Keratinocyte (primary cell): ENCODE data around the gene ING5. TPM values are rescaled to one million over a fixed set of nuclear protein-coding genes. Genes with fewer than 3 reads are reported as not detected.

Experiments used
- DNase-seq: peaks from one replicate; pipeline ENCODE4 v3.0.0-alpha.2; 2011; ENCODE audit warnings: low read depth, missing footprints, low spot score
- FAIRE-seq: peaks from 2 replicates; lab custom pipeline; 2011; peaks lifted over from hg19 to GRCh38; lab: Jason Lieb, UNC
- H2AFZ ChIP-seq: 2 replicates; pipeline ENCODE4 v1.6.0; 2012; ENCODE audit warnings: low read length, control low read depth, inconsistent platforms; ENCODE audit not compliant: control insufficient read depth
- H3K27ac ChIP-seq: 2 replicates; pipeline ENCODE4 v1.5.1; 2011; ENCODE audit warnings: low read length; ENCODE audit not compliant: control insufficient read depth, insufficient read depth
- H3K27me3 ChIP-seq: 3 replicates; pipeline ENCODE4 v1.6.0; 2011; ENCODE audit warnings: low read length; ENCODE audit not compliant: control insufficient read depth, insufficient read depth; ENCODE audit errors: extremely low read depth
- H3K36me3 ChIP-seq, 2 experiments: 2 replicates in 1 of 2; 3 replicates in 1 of 2; pipeline ENCODE4 v1.5.1; 2011; ENCODE audit warnings: low read length in 2 of 2, mild to moderate bottlenecking in 1 of 2; ENCODE audit not compliant: control insufficient read depth in 2 of 2, insufficient read depth in 2 of 2; ENCODE audit errors: extremely low read depth in 1 of 2
- H3K4me1 ChIP-seq: 3 replicates; pipeline ENCODE4 v1.5.1; 2011; ENCODE audit warnings: low read length; ENCODE audit not compliant: control insufficient read depth, insufficient read depth; ENCODE audit errors: extremely low read depth
- H3K4me2 ChIP-seq: 3 replicates; pipeline ENCODE4 v1.6.0; 2011; ENCODE audit warnings: low read depth, low read length; ENCODE audit not compliant: control insufficient read depth, insufficient read depth; ENCODE audit errors: extremely low read depth
- H3K4me3 ChIP-seq, 3 experiments: fragments of 200-600 bp in 1 of 3; sonication (generic) in 1 of 3; 2 replicates in 2 of 3; 3 replicates in 1 of 3; pipeline ENCODE4 v1.5.1; 2011 to 2016; ENCODE audit warnings: low read length in 3 of 3, mild to moderate bottlenecking in 3 of 3, control low read depth in 2 of 3, inconsistent platforms in 1 of 3, low read depth in 1 of 3, mixed read lengths in 1 of 3, mixed run types in 1 of 3, moderate library complexity in 1 of 3; ENCODE audit not compliant: control insufficient read depth in 2 of 3, insufficient read depth in 2 of 3; ENCODE audit errors: extremely low read depth in 1 of 3
- H3K79me2 ChIP-seq: 2 replicates; pipeline ENCODE4 v1.6.0; 2012; ENCODE audit warnings: low read length; ENCODE audit not compliant: control insufficient read depth, insufficient read depth
- H3K9ac ChIP-seq: 3 replicates; pipeline ENCODE4 v1.6.0; 2011; ENCODE audit warnings: low read length; ENCODE audit not compliant: control insufficient read depth, insufficient read depth; ENCODE audit errors: extremely low read depth
- H3K9me1 ChIP-seq: 3 replicates; pipeline ENCODE4 v1.6.0; 2011; ENCODE audit warnings: low read length; ENCODE audit not compliant: control insufficient read depth, insufficient read depth; ENCODE audit errors: extremely low read depth
- H3K9me3 ChIP-seq: 2 replicates; pipeline ENCODE4 v1.5.1; 2012; ENCODE audit warnings: low read depth, low read length; ENCODE audit not compliant: control insufficient read depth
- H4K20me1 ChIP-seq: 3 replicates; pipeline ENCODE4 v1.6.0; 2011; ENCODE audit warnings: low read length; ENCODE audit not compliant: control insufficient read depth, insufficient read depth; ENCODE audit errors: extremely low read depth
- EZH2 ChIP-seq: IDR thresholded peaks from one replicate; pipeline ENCODE4 v1.6.1; 2012; ENCODE audit warnings: inconsistent platforms, mild to moderate bottlenecking, low read length, moderate library complexity
- dilution Hi-C: fragments of 300-500 bp; cut with MboI; formaldehyde crosslinking; loops from one replicate; pipeline ENCODE4 v1.7.0; 2020; ENCODE audit warnings: low sequenced_read_pairs; ENCODE audit not compliant: extremely low pct_ligation_motif_present
- polyA plus RNA-seq, 5 experiments: library from polyadenylated mRNA; depleted of rRNA in 3 of 5; stranded (reverse) in 3 of 5; stranded (forward) in 1 of 5; unstranded in 1 of 5; fragments of >200 nt; gene quantifications; 1 replicate in 1 of 5; 2 replicates in 3 of 5; 3 replicates in 1 of 5; pipeline versions ENCODE4 v1.2.1 to v1.2.3, GENCODE V29; 2011 to 2012; ENCODE audit warnings: missing spikeins in 2 of 5, low read depth in 1 of 5, low replicate concordance in 1 of 5
- TF ChIP-seq, protein P1 (sequence below), 3 experiments: IDR thresholded peaks in 1 of 3; conservative IDR thresholded peaks in 1 of 3; optimal IDR thresholded peaks in 1 of 3; 2 replicates in 2 of 3; 3 replicates in 1 of 3; pipeline versions ENCODE3 to v1.5.1; 2011; ENCODE audit warnings: low read length in 3 of 3, mild to moderate bottlenecking in 3 of 3, moderate library complexity in 2 of 3, control low read depth in 1 of 3, inconsistent platforms in 1 of 3; ENCODE audit not compliant: insufficient read depth in 2 of 3; ENCODE audit errors: extremely low read depth in 1 of 3

The ING5 gene
- polyA plus RNA-seq, 1 donor (not counting 4 experiments of a cell fraction or from before 2014, with no cell fraction given) = 19.1 TPM

DNA sequence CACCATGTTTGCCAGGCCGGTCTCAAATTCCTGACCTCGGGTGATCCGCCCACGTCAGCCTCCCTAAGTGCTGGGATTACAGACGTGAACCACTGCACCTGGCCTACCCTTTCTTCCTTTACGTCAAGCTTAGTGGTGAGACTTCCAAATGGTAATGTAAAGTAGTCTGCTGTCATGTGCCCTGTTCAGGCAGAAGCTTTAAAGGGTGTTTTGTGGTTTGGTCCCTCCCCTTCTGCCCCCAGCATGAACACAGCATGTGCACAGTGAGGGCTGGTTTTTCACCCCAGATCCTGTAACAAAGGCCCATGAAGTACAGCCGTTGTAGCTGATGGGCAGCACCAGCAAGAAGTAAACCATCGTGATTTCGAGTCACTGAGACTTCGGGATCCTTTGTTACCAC, 12.5 kb upstream of the ING5 start:
- no peak for FAIRE-seq
- no peak overlapping the region for H3K9ac ChIP-seq
- H3K79me2 ChIP-seq = peaks cover 29% of the 10 kb centered on the region
- H3K36me3 ChIP-seq = peaks cover 7 to 17% of the 10 kb centered on the region in 2 experiments
- no peak overlapping the region for H2AFZ ChIP-seq
- TF ChIP-seq, protein P1, sequence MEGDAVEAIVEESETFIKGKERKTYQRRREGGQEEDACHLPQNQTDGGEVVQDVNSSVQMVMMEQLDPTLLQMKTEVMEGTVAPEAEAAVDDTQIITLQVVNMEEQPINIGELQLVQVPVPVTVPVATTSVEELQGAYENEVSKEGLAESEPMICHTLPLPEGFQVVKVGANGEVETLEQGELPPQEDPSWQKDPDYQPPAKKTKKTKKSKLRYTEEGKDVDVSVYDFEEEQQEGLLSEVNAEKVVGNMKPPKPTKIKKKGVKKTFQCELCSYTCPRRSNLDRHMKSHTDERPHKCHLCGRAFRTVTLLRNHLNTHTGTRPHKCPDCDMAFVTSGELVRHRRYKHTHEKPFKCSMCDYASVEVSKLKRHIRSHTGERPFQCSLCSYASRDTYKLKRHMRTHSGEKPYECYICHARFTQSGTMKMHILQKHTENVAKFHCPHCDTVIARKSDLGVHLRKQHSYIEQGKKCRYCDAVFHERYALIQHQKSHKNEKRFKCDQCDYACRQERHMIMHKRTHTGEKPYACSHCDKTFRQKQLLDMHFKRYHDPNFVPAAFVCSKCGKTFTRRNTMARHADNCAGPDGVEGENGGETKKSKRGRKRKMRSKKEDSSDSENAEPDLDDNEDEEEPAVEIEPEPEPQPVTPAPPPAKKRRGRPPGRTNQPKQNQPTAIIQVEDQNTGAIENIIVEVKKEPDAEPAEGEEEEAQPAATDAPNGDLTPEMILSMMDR (optimal IDR thresholded peaks at IDR 0.05 in 1 of 3, IDR thresholded peaks at IDR 0.05 in 1 of 3, conservative IDR thresholded peaks at IDR 0.05 in 1 of 3; ENCODE audit: extremely low read depth in 1 of 3, insufficient read depth in 2 of 3, low read length in 3 of 3) = no peak
- TF ChIP-seq EZH2 = no peak
- H4K20me1 ChIP-seq = peaks cover 3% of the 10 kb centered on the region
- no peak overlapping the region for H3K27ac ChIP-seq
- no peak for DNase-seq
- no peak overlapping the region for H3K4me2 ChIP-seq
- no peaks in the 10 kb centered on the region for H3K27me3 ChIP-seq
- dilution Hi-C loops = no loop called here
- peaks cover 10% of the 10 kb centered on the region for H3K4me1 ChIP-seq
- H3K9me1 ChIP-seq = peaks cover 2% of the 10 kb centered on the region
- no peak overlapping the region for H3K4me3 ChIP-seq
- no peaks in the 10 kb centered on the region for H3K9me3 ChIP-seq

DNA sequence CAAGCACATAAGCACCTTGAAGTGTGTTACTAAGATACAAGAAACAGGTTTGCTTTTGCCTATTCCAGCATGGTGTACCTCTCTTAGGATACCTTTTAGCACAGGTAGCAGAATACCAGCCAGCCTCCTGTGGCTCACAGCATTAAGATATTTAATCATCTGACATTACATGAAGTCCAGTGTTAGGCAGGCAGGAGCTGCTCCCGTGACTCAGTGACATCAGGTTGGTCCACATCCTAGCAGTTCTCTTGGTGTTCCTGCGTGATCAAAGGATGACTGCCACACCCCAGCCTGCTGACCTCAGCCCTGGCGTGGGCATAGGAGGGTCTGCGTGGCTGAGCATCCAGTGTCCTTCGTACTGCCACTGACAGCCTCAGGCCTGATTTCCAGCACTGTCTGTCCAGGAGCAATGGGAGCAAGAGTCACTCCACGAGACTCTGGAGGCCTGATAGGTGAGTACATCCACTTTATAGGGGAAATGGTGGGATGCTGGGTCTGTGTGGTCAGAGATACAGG, 11.6 kb upstream of the ING5 start:
- H2AFZ ChIP-seq = no peak overlapping the region
- no peak overlapping the region for H3K4me3 ChIP-seq
- H4K20me1 ChIP-seq = peaks cover 3% of the 10 kb centered on the region
- H3K36me3 ChIP-seq = peaks cover 9 to 20% of the 10 kb centered on the region in 2 experiments
- H3K9ac ChIP-seq = no peak overlapping the region
- H3K4me1 ChIP-seq = peaks cover 10% of the 10 kb centered on the region
- H3K9me3 ChIP-seq = no peaks in the 10 kb centered on the region
- no peak for FAIRE-seq
- H3K9me1 ChIP-seq = peaks cover 2% of the 10 kb centered on the region
- dilution Hi-C loops = no loop called here
- H3K4me2 ChIP-seq = no peak overlapping the region
- no peak for DNase-seq
- peaks cover 29% of the 10 kb centered on the region for H3K79me2 ChIP-seq
- H3K27me3 ChIP-seq = no peaks in the 10 kb centered on the region
- no peak for TF ChIP-seq EZH2
- TF ChIP-seq, protein P1 (optimal IDR thresholded peaks at IDR 0.05 in 1 of 3, IDR thresholded peaks at IDR 0.05 in 1 of 3, conservative IDR thresholded peaks at IDR 0.05 in 1 of 3; ENCODE audit: extremely low read depth in 1 of 3, insufficient read depth in 2 of 3, low read length in 3 of 3) = no peak
- H3K27ac ChIP-seq = no peak overlapping the region
